Hepatocyte (in vitro differentiated cells): ENCODE measurements around the gene SSRP1.

ENCODE experiments used
- CTCF ChIP-seq: fragments of 200-600 bp; sonication (generic); IDR thresholded peaks from 2 replicates; pipeline ENCODE4 v1.5.1; 2016; ENCODE audit warnings: antibody characterized with exemption, mild to moderate bottlenecking; ENCODE audit not compliant: poor library complexity
- EZH2 ChIP-seq: fragments of 200-600 bp; sonication (generic); IDR thresholded peaks from 2 replicates; pipeline ENCODE4 v1.6.1; 2016; ENCODE audit warnings: antibody characterized with exemption, mild to moderate bottlenecking, borderline replicate concordance
- EZH2phosphoT487 ChIP-seq: fragments of 200-600 bp; sonication (generic); IDR thresholded peaks from one replicate; pipeline ENCODE4 v1.6.1; 2018; ENCODE audit warnings: antibody characterized with exemption, mild to moderate bottlenecking, low read depth, moderate library complexity; ENCODE audit not compliant: unreplicated experiment, severe bottlenecking

- TF ChIP-seq CTCF: no peak
- no peak for TF ChIP-seq EZH2phosphoT487
- no peak for TF ChIP-seq EZH2
These were observed 24.4 kb upstream of the SSRP1 start for GRCh38 chr11:57359896-57360690.
